NCI-H2171 (cell line): ENCODE results near the gene CNTNAP5.

ENCODE experiments used
- DNase-seq: peaks from one replicate; lab custom pipeline; 2025; lab: John Stamatoyannopoulos, UW

Gene CNTNAP5

DNA sequence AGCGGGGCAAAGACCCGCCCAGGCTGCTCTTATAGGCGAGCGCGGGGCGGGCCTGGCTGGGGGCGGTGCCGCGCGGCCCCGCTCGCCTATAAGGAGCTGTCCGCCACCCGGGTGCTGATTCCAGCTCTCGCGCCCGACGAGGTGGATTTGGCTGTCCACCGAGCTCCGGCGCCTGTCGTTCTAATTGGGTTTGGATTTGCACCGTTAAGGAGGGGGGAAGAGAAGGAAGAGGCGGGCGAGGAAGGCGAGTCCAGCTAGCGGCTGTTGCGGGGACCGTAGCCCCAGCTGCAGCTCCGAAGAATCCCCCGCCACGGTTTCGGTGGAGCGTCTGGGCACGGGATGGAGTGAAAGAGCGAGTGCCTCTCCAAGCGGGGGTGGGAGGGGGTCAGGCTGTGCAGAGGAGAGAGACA lies at the start of gene CNTNAP5:
TSS of gene CNTNAP5 (plus strand) at position 117 of the 410 bp plus-strand sequence. CDS start 364 bp downstream, outside the sequence.
- no peak for DNase-seq

DNA sequence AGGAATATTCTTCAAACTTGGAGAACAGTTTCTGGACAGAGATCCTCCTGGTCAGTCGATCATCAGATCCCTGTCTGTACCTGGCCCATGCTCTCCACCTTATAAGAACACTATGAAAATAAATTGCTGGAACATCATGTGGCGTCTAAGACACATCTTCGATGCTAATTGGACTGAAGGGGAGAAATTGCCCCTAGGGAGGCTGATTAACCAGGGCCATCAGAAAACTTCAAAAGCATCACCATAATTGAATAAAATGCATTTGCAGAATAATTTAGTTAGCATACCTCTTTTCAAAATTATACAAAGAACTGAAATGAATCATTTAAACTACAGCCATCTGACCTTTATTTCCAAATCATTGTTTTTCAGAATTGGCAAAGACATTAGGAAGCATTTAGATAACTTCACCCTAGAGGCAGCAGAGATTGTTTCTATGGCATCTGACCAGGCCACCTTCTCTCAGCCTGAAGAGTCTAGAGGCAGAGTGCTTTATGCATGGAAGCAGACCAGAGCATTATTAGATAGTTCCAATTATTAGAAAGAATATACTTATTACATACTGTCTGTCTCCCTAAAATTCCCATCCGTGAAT lies 48.9 kb upstream of the CNTNAP5 start:
- no peak for DNase-seq

DNA sequence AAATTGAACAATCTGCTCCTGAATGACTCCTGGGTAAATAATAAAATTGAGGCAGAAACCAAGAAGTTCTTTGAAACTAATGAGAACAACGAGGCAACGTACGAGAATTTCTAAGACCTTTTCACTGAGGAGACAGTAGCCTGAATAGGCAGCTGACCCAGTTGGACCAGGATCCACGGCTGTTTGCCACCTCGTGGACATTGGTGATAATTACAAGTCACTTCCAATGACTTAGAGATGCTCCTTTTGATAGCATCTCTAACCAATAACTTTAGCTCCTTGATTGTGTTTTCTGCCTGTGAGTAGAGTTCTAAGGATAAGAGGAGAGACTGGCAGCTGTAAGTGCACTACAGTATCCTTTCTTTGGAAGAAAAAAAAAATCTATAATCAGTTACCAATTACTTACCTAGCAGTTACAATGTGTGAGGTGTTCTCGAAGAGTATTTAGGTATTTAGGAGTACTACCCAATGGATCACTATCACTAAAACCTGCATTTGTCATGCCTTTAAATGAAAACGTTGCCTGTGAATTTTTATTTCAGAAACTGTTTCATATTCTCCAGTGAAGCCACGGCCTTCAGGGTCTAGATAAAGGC lies 31.3 kb upstream of the CNTNAP5 start:
- DNase-seq: no peak

DNA sequence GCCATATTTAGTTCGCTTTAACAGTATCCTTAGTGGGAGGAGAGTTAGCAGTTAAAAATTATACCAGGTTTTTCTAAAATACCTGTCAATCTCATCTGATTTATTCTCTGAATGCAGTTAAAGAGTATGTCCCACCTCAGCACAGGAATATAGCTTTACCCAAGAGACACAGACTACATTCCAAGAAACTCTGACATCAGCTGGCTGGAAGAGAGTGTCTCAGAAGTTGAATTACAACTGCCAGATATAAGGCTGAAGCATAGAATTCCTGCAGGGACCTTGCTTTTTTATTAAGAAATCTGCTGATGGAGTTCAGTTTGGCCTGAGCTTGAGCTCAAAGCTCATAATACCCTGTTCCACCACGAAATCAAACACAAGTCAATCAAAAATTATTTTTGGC lies 25.4 kb upstream of the CNTNAP5 start:
- DNase-seq: no peak

DNA sequence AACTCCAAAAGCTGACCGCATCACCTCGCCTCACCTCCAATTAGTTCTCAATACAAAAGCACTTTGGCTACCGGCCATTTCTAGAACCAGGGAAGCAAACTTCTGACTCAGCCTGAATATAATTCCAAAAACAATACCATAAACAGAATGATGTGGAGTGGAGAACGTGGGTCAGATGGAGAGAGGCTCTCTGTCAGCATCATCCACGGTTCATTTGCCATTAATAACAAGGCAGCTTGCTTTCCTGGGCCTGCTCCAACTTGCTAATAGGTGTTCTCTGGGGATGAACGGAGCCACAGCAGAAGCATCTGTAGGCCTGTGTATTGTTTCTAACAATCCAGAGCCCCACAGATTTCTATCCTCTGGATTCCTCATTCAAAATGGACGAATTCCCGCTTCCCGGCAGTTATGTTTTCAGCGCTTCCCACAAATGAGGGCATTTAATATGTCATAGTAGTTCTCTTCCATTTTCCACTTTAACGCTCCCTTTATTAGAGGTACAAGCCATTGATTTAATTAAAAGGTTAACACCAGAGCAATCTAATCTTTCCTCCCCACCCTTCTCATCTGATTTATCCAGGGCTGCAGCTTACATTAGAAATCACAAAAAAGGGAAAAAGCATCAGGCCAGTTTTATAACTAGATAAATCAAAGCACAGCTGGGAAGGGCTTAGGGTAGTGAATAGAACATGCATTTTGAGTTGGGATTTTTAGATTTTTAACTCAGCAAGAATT lies 23.2 kb upstream of the CNTNAP5 start:
- DNase-seq: peak; percentile 92

DNA sequence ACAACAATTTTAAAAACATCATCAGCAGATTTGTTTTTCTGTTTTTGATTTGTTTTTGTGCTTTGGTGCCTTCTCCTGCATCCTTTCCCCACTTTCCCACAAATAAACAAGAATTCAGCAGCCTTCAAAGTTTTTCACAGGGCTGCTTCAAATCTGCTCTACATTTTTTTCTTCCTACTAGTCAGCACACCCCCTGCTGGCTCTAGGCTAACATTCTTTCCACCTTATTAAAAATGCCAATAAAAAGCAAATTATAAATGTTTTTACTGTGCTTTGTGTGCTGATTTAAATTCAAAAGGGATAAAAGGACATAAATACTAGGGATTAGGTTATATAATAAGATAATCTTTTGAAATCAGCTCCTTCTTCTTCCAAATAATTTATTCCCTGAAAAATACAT lies 6.2 kb upstream of the CNTNAP5 start:
- peak; percentile 33 for DNase-seq

DNA sequence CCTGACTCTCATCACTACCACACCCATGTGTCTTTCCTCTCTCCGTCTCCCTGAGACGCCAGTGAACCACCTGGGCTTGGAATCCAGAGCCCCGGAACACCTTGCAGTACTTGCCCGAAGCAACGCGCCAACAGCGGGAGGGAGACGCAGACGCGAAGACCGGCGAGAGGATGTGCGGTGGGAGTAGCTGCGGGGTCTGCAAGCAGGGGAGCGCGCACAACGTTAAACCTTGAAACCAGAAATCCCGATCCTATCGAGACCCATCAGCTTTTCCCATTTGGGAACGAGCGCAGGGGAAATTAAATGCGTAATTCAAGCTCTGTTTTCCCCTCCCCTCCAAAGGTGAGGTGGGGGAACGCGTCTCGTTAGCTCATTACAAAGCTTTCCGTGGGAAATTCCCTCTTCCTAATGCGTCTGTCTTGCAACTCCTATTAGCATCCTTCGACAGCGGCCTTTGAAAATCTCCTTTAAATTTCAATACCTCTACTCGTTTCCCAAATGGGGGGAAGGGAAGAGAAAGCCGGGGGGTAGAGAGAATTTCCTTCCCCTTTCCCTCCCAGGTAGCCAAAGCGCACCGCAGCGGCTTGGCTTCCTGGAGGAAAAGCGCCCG lies 421 bp upstream of the CNTNAP5 start:
- peak; percentile 71 for DNase-seq

DNA sequence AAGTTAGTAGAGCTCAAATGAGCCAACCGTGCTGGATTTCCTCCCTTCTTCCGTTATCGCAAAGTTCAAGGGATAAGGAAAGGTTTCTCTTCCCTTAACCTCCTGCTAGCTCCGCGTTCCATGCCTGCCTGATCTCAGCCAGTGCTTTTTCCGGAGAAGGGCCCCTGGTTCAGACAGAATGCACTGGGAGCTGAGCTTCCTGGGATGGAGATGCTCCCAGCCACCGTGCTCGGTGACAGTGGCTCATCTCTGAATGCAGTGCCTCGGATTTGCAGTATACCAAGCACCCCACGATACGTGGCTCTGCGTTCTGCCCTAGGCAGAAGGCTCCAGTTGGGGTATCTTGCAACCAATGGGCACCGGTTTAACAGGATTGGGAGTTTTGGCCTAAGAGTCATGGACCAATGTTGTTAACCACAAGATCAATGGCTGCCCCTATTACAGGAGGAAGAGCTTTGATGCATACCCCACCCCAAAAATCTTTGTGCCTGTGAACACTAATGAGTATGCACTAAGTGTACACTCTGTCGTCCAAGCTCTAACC lies 876 bp downstream of the CNTNAP5 start:
- DNase-seq: peak; percentile 8

DNA sequence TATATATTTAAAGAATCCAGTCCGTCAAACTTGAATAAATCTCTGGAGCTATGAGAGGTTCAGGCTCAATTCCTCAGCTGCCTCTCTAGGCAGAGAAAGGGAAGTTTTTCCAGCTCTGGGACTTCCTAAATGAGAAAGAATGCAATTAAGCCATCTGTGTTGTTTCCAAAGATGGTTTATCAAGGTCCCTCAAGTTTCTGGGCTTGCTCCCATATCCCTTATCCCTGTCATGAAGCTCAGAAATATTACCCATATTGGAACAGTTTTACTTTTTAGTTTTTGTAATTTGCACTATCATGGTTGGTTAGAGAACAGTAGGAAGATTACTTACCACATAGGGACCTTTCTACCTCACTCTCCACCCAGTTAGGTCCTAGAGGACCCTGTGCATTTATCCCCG lies 1.4 kb downstream of the CNTNAP5 start:
- no peak for DNase-seq

DNA sequence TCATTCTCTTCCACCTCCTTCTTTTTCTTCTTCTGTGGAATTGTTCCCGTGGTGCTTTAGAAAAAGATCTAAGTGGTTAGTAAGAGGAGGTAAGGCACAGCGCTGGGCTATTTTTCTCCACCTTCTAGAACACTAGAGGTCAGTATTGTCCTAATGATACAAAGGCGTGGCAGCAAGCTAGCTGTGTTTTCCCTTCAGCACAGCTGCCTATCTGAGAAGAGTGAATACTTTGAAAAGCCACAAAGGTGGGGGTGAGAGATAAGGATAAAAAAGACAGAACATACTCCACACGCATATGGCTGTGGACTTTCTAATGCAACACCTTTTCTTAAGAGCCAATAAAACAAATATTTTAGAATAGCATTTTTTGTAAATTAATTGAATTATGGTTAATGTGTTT lies 2.1 kb downstream of the CNTNAP5 start:
- peak; percentile 86 for DNase-seq

DNA sequence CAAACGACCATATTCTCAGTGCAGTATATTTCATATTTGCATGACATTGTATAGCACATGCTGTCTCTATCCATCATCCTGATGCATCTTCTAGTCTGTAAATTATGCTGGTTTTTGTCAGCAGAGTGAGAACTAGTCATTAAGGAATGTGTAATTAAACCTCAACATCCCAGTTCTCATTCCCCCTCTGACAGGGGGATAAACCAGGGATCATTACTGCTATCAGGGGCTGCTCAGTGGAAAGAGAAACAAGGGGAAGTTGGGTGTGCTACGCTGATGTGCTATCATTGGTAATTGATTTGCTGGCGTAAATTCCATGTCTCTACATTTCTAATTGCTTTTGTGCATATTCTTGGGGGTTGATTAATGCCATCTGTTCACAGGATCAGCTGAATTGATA lies 7.7 kb downstream of the CNTNAP5 start:
- no peak for DNase-seq

DNA sequence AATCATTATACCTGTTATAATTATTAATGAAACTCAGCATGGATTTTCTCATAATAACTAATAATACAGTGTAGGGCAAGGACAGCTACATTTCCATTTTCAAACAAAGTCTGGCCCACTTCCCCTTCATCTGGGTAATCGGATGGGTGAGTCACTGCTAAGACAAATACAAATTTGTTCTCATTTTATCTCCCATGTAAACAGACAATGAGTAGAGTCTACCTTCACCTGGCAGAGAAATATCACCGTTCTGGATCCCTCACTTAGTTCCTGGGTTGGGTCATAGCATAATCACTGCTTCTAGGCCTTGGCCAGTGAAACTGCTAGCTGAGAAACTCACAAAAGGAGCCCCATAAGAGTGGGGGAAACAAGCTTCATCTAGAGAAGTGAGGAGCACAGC lies 9.2 kb downstream of the CNTNAP5 start:
- no peak for DNase-seq

DNA sequence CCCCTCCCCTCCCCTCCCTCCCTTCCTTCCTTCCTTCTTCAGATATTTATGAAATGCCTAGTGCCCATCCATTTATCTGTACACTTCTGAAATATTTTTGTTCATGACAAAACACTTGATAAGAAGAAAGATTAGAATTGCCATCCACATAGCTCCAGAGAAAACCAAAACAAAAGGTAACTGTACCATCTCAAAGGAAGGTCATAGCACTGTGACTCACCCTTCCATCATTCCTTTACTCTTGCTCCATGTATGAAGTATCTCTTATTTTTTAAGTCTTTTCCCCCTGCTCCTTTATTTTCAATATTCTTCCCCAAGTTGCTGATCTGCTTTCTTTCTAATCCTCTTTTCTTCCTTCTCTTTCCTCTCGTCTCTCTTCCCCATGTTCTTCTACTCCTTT lies 9.9 kb downstream of the CNTNAP5 start:
- DNase-seq: no peak

DNA sequence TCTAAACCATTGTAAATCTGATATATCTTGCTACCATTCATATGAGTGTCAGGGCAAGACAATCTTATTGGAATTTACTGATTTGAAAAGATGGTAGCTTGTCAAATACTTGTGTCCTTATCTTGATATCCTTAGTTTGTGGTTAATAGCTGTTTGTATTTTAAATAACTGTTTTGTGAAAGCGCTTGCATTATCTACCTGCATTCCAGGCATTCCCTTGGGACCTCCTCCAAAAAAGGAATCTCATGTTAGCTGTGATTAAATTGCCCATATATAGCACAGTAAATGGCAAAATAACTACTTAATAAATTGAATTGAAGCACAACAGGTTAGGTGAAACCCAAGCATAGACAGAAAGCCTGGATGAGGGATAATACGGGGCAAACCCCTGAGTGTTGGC lies 13.9 kb downstream of the CNTNAP5 start:
- DNase-seq: no peak

DNA sequence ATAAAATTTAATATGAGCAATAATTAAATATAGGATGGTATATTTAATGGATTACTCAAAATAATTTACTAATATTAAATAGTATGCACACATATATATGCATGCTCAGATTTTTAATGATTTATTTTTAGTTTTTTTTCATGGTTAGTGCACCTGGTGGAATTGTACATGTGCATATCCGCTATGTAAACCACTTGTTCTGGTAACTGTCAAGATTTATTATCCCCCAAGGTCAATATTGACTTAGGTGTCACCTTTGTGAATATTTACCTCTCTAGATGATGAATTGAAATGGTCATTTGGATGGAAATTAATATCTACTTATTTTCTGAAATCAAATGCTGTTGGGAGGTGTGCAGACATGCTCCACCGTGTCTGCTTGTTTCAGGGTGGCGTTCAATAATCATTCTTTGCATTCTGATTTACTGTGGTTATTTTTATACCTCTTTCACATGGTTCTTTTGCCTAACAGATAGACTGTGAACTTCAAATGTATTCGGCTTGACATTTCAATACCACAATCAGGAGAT lies 14.7 kb downstream of the CNTNAP5 start:
- DNase-seq: no peak

DNA sequence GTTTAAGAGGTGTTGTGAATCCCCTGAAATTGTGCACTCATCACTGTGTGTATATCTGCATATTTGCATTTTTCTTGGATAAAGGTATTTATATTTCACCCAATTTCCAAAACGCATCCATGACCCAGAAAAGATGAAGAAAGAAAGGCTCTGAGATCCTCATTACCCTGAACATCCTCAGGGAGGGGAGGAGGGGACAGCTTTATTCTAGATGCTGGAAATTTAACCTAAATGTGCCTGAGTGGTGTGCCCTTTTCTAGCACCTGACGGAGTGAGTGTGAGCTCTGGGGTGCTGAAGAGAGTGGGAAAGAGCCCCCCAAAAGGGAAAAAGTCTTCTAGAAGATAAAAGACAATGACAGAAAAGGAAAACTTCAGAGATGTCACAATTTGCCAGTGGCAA lies 20.8 kb downstream of the CNTNAP5 start:
- DNase-seq: no peak

DNA sequence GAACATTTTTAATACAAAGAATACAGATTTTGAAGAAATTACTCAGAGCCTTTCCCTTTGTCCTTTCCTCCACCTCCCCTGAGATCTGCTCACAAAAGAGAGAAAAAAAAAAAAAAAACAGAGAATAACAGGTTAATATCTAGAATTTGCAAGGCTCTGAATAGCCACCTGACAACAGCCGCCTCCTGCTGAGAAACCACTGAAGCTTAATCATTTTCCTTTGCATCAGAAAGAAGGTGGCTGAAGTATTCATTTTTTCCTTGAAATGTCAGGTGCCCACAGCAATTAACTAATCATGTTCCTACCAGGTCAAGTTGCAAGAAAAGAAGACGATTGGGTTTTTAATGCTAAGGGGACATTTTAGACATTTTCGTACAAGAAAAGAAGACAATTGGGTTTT lies 21.2 kb downstream of the CNTNAP5 start:
- no peak for DNase-seq

DNA sequence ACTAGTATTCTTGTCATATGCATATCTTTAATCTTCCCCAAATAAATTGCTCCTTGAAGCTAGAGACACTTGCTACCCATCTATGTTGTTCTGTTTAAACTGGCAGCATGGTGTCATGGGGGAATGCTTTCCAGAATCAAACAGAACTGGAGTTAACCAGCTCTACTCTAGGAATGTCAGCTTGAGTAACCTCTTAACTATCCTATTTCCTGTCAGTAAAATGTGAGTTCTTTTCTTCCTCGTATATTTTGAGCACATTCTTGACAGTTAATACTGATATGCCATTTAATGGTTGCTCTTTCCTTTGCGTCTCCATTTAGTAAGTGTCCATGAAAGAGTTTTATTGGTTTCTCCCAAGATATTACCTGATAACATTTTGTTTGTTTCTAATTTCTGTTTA lies 23.0 kb downstream of the CNTNAP5 start:
- DNase-seq: no peak

DNA sequence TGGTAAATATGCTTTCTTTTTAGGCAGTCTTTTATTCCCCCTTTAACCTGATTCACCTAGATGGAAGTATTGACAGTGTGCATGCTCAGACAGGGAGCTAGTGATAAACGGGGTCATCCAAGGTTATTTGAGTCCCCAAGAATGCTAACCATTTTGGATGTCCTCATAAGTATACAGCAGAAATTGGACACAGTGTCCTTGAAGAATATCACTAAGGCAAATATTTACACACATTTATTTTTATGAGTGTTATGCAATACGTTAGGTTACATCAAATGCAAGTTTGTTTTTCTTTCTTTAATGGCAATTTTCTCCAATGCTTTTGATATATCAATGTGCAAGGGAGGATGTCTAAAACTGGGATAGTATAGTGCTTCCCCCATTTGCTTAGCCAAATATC lies 23.6 kb downstream of the CNTNAP5 start:
- no peak for DNase-seq

DNA sequence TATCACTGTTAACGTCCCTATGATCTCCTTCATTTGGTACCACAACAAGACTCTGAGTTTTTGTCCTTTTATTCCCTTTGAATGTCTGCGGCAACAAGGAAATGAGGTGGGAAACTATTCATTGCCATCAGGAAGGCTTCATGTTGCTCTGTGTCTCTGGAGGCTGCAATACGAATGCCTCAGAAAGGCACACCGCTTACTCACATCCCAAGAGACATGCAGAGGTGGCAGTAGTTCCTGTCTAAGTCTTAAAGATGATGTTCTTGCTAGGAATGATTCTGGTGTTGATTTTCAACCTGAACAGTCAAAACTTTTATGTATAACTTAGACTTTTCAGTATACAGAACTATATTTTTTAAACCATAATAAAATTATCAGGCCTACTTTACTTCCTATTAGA lies 24.0 kb downstream of the CNTNAP5 start:
- DNase-seq: no peak

DNA sequence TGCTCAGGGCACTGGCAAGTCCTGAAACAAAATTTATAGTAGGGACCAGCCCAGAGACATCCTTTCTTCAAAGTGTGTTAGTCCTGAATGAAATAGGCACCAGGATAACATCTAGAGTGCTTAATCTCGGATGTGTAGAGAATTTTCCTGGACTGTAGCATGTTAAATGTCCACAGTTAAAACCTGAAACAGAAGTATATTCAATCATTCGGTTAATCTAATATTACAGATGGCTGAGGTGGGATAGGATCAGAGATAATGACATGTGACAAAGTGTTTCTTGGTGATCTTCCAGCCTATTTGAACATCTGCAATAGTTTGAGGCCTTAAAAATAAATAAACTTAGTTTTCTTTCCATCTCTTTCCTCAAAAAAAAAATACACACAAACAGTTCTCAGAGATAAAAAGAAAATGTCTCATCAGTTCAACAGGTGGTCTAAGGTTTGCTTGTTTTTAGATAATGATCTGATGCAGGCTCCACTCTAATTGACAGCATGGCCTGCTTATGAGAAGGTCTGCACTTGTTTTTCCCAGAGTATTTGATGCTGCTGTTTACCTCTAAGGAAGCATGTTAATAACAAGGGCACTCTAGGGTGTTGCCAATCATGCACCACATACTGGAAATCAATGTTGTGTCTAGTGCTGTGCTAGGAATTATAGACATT lies 25.9 kb downstream of the CNTNAP5 start:
- no peak for DNase-seq

DNA sequence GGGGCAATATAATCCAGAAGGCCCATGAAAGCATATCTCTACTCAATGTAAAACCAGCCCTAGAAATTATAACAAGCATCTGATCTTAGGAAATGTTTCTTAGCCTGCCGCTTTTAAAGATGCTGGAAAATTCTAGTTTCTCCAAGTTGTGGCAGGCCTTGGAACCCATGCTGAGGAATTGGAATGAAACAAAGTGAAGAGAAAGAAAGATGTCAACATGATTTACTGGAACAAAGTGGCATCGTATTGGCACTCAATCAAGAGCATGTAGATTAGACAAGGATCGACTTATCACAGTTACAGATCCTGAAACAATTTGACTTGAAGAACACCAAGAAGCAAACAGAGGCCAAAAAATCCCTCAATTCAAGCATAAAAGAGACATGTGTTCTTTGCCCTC lies 28.7 kb downstream of the CNTNAP5 start:
- DNase-seq: no peak
